HG03159 (cell line): ENCODE measurements around the gene CARD6.
"Not testable (repeated sequence)": the region's sequence is repeated elsewhere in the genome, so short reads cannot be mapped to it uniquely, and the experiment has no call there.

Source experiments
- ATAC-seq: cut with Tn5 transposase; IDR thresholded peaks from one replicate; pipeline ENCODE4 v1.9.1; 2021; ENCODE audit warnings: mild to moderate bottlenecking, moderate library complexity; ENCODE audit not compliant: unreplicated experiment

Gene CARD6

DNA sequence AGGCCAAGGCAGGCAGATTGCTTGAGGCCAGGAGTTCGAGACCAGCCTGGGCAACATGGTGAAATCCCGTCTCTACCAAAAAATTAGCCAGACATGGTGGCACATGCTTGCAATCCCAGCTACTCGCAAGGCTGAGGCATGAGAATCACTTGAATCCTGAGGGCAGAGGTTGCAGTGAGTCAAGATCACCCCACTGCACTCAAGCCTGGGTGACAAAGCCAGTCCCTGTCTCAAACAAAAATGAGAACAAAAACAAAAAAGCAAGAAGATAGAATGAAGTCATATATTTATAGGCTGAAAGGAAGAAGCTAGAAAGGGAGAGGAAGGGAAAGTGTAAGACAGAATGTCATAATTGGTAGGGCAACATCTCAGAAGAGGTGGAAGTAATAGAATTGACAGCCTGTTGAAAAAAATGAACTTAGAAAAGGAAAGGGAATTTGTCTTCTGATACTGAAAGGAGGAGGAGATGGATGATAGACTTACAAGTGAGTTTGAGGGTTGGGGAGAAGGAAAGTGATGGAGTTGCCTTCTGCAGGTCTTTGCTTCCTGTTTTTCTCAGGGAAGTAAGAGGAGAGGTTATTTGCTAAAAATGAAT, 32.2 kb downstream of the CARD6 start:
- ATAC-seq: no peak

GRCh38 chr5:40875958-40876357, 34.8 kb downstream of the CARD6 start:
- ATAC-seq: no peak

DNA sequence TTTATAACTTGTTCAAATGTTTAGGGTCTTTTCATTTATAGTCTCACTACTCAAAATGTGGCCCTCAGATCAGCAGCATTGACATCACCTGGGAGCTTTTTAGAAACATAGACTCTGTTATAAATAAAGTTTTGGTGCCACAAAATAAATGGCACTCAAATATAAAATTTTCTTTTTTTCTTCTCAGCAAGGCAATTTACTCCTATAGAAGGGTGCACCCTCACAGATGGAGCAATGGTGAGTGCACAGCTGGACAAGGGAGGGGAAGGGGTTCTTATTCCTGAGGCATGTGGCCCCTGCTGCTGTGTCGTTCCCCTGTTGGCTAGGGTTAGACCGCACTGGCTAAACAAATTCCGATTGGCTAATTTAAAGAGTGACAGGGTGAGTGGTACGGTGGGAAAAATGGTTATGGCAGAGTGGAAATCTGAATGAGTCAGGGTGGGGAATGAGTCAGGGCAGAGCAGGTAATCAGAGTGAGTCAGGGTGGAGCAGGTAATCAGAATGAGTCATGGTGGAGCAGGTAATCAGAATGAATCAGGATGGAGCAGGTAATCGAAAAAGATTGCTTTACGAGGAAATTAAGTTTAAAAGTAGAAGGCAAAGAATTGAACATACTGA, 36.3 kb downstream of the CARD6 start:
- no peak for ATAC-seq

GRCh38 chr5:40879163-40879942, 38.2 kb downstream of the CARD6 start:
- ATAC-seq: peak; percentile 53

- ATAC-seq: no peak
Observed at GRCh38 chr5:40882291-40882690, 41.1 kb downstream of the CARD6 start.

DNA sequence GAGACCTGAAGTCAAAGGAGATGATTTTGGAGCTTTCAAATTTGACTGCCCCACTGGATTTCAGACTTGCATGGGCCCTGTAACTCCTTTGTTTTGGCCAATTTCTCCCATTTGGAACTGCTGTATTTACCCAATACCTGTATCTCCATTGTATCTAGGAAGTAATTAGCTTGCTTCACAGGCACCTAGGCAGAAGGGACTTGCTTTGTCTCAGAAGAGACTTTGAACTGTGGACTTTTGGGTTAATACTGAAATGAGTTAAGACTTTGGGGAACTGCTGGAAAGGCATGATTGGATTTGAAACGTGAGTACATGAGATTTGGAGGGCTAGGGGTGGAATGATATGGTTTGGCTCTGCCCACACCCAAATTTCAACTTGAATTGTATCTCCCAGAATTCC, 41.9 kb downstream of the CARD6 start:
- ATAC-seq: not testable (repeated sequence)

GRCh38 chr5:40895440-40896425, 54.6 kb downstream of the CARD6 start:
- ATAC-seq: not testable (repeated sequence)

DNA sequence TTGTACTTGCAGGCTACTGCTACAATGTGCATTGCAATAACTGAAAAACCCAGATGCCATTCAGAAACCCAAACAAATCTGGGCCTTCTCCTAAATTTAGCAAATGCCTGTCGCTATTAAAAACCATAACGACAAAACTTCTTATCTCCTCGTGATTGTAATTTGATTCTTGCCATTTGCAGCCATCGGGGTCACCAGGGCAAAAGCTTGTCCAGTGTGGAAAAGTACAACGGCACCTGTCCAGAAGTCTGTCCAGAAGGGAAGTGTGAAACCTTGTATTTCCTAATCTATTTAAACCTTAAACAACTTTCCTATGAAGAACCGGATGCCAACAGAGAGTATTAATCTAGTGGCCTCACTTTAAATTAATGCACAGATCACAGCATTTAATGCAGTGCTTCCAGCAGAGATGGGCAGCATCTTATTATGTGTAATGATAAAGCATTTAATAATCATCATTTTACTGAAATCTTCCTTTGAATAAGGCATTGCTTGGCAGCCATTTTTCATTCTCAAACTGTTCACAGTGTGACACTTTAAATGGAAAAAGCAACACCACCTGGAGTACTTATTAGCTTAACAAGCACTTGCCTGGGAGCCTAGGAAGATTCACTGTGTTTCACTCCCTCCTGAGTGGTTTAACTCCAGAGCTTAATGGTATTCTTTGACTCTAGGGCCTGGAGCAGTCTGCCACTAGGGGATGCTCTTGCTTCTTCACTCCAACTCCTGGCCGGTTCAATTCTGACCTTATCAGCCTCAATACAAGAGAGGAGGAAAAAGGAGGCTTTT, 63.2 kb downstream of the CARD6 start:
- peak; percentile 95 for ATAC-seq

DNA sequence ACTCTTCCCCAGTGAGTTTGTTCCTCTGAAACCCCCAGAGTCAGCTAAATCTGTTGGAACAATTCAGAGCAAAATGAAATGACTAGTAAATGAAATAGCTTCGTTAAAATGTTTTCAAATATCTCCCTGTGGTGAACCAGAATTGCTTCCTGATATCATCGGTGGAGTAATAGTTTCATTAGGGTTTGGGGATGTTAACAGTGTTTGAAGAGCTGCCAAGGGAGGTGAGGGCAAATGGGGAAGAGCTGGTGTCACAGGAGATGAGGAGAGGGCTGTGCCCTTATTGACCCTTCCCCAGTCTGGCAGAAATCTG, 63.8 kb downstream of the CARD6 start:
- no peak for ATAC-seq

- ATAC-seq: no peak
Observed at GRCh38 chr5:40906351-40906751, 65.2 kb downstream of the CARD6 start.

- ATAC-seq: no peak
Observed at GRCh38 chr5:40909264-40909663, 68.1 kb downstream of the CARD6 start, which contains the start of gene C7. TSS of gene C7 (plus strand) at chr5:40909497. CDS start at chr5:40909611, 114 bp downstream.

DNA sequence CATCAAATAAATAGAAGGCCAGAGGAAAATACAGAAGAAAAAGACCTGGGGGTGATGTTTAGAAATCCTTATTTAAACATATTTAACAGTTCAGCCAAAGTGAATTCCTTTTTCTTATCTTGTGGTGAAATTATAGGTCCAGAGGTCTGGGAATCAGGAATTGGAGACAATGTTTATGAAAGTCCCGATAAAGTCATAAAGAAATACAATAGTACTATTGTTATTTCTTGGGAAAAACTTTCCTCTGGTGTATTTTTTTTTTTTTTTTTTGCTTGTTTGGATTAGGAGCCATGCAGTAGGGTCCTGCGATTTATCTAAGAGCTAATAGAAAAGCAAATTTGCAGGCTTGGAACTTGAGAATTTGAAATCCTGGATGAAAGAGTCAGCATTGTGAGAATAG, 68.6 kb downstream of the CARD6 start:
- no peak for ATAC-seq
